K562 (cell line): ENCODE data around the gene AP3S2. TPM values are rescaled to one million over a fixed set of nuclear protein-coding genes. Genes with fewer than 3 reads are reported as not detected.

Source experiments
- CHD2 ChIP-seq: IDR thresholded peaks from 2 replicates; pipeline ENCODE4 v1.6.1; 2011; ENCODE audit warnings: low read depth, low read length
- MGA ChIP-seq: fragments of 450-650 bp; IDR thresholded peaks from 2 replicates; pipeline ENCODE4 v1.6.1; 2016; ENCODE audit warnings: mild to moderate bottlenecking, moderate library complexity
- RFX7 ChIP-seq: fragments of 250-450 bp; sonication (Bioruptor Pico); IDR thresholded peaks from 2 replicates; pipeline ENCODE4 v1.5.1; 2021; ENCODE audit warnings: mild to moderate bottlenecking
- UBTF ChIP-seq, 2 experiments: IDR thresholded peaks; 2 replicates each; pipeline ENCODE4 v1.6.1; 2012; ENCODE audit warnings: improper control_type of control experiment in 2 of 2, low read depth in 2 of 2, low read length in 2 of 2, borderline replicate concordance in 1 of 2
- USF2 ChIP-seq: sonication (generic); formaldehyde crosslinking; IDR thresholded peaks from 2 replicates; pipeline ENCODE4 v1.5.0; 2020; ENCODE audit warnings: missing genetic modification reagents
- ZNF609 ChIP-seq: sonication (generic); formaldehyde crosslinking; IDR thresholded peaks from 2 replicates; pipeline ENCODE4 v1.8.1; 2023; ENCODE audit warnings: missing genetic modification reagents, mild to moderate bottlenecking, borderline replicate concordance
- polyA plus RNA-seq, 8 experiments: library from polyadenylated mRNA; depleted of rRNA in 4 of 8; stranded (reverse) in 5 of 8; unstranded in 3 of 8; fragments of >200 nt; fragmentation: Nextera tagmentation in 2 of 8; fragmentation: Illumina TruSeq in 1 of 8; extraction: Ambion mirVana in 2 of 8; extraction: Trizol in 1 of 8; gene quantifications; 2 replicates each; pipeline versions ENCODE4 v1.2.1 to v1.2.3, GENCODE V29; 2011 to 2014; ENCODE audit warnings: inconsistent platforms in 1 of 8, missing spikeins in 1 of 8
- total RNA-seq, 7 experiments: library from RNA; depleted of rRNA in 6 of 7; stranded (reverse); fragments of >200 nt in 6 of 7; fragmentation: Illumina TruSeq in 2 of 7; extraction: Trizol in 2 of 7; gene quantifications; 2 replicates each; pipeline versions ENCODE4 v1.2.1 to v1.2.3, GENCODE V29; 2011 to 2021; ENCODE audit warnings: low replicate concordance in 1 of 7

AP3S2 gene
- total and polyA plus RNA-seq, 9 of the 15 experiments (the other 6 are each of a cell fraction or from before 2014, with no cell fraction given): 16.4 to 54.1 (median 37.4) TPM

GRCh38 chr15:89781891-89782618, 111.7 kb downstream of the AP3S2 start (continued):
- TF ChIP-seq UBTF (IDR thresholded peaks at IDR 0.05; ENCODE audit: borderline replicate concordance in 1 of 2, low read depth in 2 of 2, low read length in 2 of 2) (no peak), MGA (peak; percentile 34), ZNF609 (no peak), CHD2 (no peak), RFX7 (CRISPR knock-in tag) (peak; percentile 96), USF2 (CRISPR knock-in tag) (no peak)
